Stimulated activated CD8-positive, alpha-beta memory T cell treated with anti-CD3 and anti-CD28 coated beads, Interleukin-12 subunit alpha, Interleukin-12 subunit beta, amount 100 ng/mL, for 4 hours (primary cell): ENCODE results near the gene RBM46.
"Not testable (repeated sequence)": the region's sequence is repeated elsewhere in the genome, so short reads cannot be mapped to it uniquely, and the experiment has no call there.

Source experiments
- DNase-seq: peaks from one replicate; pipeline ENCODE4 v3.0.0-alpha.2; 2020; ENCODE audit warnings: low read depth

The RBM46 gene

DNA sequence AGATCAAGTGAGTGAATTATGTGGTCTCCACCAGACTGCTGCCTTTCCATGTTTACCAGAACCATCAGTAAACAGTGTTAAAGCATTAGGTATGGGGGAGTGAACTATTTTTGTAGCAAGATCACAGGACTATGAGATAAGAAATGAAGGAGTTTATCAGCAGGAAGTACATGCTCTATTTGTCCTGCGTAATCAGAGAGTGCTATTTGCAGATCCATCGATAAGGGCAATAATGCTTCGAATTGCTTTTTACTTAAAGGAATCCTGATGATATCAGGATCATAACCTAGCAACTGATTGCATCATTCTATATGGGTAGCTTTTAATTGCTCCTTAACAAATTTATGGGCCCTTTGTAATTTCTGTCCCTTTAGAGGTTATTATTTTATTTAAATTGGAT is 57.1 kb downstream of the RBM46 start:
- no peak for DNase-seq

DNA sequence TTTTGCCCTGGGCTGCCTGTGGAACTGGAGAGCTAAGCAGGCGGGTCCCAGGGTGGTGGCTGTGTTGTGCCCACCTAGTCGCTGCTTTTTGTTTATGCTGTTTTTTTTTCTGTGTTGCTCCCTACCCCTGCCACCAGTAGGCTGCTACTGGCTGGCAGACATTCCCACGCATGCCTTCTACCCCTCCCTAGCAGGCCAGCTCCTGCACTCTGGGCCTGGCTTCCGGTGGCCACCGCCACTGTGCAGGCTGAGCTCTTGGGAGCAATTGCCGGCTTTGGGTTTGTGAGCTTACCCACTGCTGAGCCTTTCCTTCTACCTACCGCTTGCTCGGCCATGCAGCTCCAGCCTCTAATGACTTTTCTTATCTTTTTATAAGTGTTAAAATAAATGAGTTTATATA is 57.6 kb downstream of the RBM46 start:
- no peak for DNase-seq

DNA sequence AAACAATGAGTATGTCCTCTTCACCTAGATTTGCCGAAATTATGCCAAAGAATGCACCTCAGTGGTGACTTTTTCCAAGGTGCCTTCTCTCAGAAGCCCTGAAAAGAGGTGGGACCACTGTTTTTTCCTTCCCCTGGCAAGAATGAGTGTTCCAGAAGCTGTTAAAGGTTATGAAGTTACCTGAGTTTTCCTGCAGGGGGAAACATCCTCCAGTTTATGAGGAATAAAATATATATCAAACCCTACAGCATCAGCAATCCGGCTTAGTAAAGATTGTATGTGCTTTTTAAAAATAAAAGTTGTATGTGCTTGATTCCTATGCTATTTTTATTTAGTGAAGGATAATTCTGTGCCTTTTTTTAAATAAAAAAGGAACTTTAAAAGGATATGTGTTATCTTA is 73.3 kb downstream of the RBM46 start:
- DNase-seq: no peak

DNA sequence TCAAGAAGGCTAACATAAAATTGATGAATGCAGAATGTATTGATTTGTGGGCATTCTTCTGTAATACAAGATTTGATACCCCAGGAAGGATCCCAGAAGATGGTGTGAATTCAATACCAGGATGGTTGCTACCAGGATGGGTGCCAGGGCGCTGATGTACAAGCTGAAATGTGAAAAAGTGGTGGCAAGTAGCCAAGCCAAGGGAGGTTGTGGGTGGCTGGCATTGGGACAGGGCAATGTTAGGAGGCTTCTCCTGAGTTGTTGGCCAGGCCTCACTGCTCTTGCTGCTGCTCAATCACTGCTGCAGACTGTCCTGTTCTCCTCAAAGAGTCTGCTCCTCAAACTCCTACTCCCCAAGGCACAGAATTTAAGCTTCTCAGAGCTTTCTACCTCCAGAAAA is 77.1 kb downstream of the RBM46 start:
- no peak for DNase-seq

DNA sequence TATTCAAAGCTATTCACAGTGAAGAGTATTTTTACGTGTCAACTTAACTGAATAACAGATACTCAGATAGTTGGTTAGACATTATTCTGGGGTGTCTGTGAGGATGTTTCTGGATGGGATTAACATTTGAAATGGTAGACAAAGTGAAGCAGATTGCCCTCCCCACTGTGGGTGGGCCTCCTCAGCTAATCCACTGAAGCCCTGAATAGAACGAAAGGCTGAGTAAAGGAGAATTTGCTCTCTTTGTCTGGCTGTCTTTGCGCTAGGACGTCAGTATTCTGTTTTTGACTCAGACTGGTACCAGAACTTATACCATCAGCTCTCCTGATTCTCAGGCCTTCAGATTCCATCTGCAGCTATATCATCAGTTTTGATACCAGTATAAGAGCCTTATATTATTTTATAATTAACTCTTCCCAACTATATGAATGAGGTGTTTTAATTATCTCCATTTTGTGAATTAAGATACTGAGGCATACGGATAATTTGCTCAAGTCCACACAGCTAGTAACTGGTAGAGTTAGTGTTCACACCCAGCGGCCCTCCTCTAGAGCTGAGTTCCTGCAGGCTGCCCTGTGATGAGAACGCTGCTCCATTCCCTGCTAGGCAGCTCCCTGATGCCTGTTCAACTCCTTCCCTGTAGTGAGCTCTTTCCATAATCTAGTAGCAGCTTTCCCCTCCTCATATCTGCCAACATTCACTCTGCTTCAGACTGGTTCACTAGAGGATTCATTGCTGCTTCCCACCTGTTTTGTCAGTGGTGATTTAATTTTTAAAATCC is 87.5 kb downstream of the RBM46 start:
- no peak for DNase-seq

DNA sequence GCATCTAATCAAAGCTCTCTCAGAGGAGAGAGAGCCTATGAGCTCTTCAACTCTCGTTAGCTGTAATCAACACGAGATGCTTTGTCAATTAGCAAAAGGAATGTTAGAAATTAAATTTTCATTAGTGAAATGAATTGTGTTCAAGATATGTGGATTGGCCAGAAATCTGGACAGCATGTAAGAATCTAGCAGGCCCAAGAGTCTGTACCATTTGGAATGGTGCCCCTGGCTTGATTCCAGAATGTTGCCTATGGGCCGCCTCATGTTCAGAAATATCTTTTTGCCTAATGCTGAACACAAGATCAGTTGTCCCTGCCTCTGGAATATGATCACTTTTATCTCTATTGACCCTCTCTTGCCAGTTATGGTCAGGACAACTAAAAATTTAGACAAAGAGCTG is 88.2 kb downstream of the RBM46 start:
- no peak for DNase-seq

DNA sequence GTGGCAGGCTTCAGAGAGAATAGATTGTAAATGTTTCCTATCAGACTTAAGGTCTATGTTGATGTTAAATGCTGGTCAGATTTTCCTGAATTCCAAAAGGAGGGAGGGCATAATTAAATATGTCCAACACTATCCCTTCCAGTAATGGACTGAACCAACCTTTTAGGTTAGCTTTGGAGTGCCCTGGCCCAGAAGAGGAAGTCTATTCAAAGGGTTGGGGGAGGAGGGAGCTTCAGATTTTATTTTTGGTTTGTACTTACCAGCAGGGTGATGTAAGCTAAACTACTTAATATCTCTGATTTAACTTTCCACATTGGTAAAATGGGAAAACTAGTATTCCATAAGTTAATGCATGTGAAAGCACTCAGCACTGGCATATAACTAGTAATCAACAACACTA is 91.1 kb downstream of the RBM46 start:
- no peak for DNase-seq

DNA sequence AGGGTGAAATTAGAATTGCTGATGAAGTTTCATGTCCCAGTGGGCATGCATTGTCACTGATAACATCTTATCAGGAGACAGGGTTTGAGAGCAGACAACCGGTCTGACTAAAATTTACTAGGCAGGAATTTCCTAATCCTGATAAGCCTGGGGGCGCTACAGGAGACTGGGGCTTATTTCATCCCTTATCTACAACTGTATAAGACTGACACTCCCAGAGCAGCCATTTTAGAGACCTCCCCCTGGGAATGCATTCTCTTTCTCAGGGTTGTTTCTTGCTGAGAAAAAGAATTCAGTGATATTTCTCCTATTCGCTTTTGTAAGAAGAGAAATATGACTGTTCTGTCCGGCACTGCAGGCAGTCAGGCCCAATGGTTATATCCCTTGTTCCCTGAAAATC is 93.0 kb downstream of the RBM46 start:
- not testable (repeated sequence) for DNase-seq

DNA sequence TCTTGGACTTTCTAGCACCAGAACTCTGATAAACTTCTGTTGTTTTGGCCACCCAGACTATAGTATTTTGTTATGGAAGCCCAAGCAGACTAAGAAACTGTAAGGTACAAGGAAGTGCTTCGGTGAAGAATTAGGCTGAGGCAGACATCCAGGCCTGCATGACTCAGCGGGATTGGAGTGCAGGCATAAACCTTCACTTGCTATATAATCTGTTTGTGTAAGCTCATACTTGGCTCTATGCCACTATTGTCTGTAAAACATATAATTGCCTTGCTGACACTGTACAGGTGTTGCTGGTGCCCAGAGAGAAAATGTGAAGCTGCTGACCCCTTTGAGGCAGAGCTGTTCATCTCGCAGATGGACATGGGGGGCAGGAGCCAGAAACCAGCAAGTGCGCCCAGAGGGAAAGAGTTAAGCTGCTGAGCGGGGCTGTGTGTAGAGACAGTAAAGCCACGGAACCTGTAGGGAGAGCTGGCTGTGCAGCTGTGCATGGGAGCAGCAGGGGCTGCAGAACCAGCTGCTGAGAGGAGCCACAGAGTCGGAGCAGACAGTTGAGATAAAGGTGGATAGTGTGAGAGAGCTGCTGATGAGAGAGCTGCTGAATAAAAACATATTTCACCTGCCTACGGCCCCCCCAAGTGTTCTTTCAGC is 96.2 kb downstream of the RBM46 start:
- no peak for DNase-seq
